Astrocyte (in vitro differentiated cells and primary cell): ENCODE measurements around the gene TATDN2. TPM values are rescaled to one million over a fixed set of nuclear protein-coding genes. Genes with fewer than 3 reads are reported as not detected.

Experiments
- DNase-seq: peaks from one replicate; pipeline ENCODE4 v3.0.0-alpha.2; 2010; ENCODE audit warnings: low read depth
- FAIRE-seq: peaks from 2 replicates; lab custom pipeline; 2011; peaks lifted over from hg19 to GRCh38; lab: Jason Lieb, UNC
- H2AFZ ChIP-seq: 2 replicates; pipeline ENCODE4 v1.6.0; 2012; ENCODE audit warnings: low read depth, low read length, inconsistent platforms
- H3K27ac ChIP-seq: 2 replicates; pipeline ENCODE4 v1.5.1; 2011; ENCODE audit warnings: low read depth, low read length, inconsistent platforms
- H3K27me3 ChIP-seq: 2 replicates; pipeline ENCODE4 v1.6.0; 2011; ENCODE audit warnings: low read length, inconsistent platforms; ENCODE audit not compliant: insufficient read depth
- H3K36me3 ChIP-seq: 2 replicates; pipeline ENCODE4 v1.5.1; 2011; ENCODE audit warnings: low read length, inconsistent platforms; ENCODE audit not compliant: insufficient read depth
- H3K4me1 ChIP-seq: 2 replicates; pipeline ENCODE4 v1.5.1; 2011; ENCODE audit warnings: low read length, inconsistent platforms; ENCODE audit not compliant: insufficient read depth
- H3K4me2 ChIP-seq: 2 replicates; pipeline ENCODE4 v1.6.0; 2012; ENCODE audit warnings: low read length, inconsistent platforms
- H3K4me3 ChIP-seq: 2 replicates; pipeline ENCODE4 v1.5.1; 2011; ENCODE audit warnings: low read depth, mild to moderate bottlenecking, low read length, inconsistent platforms; ENCODE audit not compliant: insufficient read depth
- H3K79me2 ChIP-seq: 2 replicates; pipeline ENCODE4 v1.6.0; 2012; ENCODE audit warnings: mild to moderate bottlenecking, low read length, inconsistent platforms; ENCODE audit not compliant: insufficient read depth
- H3K9ac ChIP-seq: 2 replicates; pipeline ENCODE4 v1.6.0; 2012; ENCODE audit warnings: mild to moderate bottlenecking, low read length, inconsistent platforms
- H3K9me3 ChIP-seq: 2 replicates; pipeline ENCODE4 v1.5.1; 2012; ENCODE audit warnings: low read depth, mild to moderate bottlenecking, low read length, inconsistent platforms; ENCODE audit not compliant: insufficient read depth
- H4K20me1 ChIP-seq: 2 replicates; pipeline ENCODE4 v1.6.0; 2012; ENCODE audit warnings: low read length, inconsistent platforms; ENCODE audit not compliant: insufficient read depth
- H3K27ac Mint-ChIP-seq: one replicate; pipeline ENCODE4 v1.8.0; 2021; ENCODE audit warnings: mild to moderate bottlenecking, mixed read lengths; ENCODE audit not compliant: unreplicated experiment
- H3K27me3 Mint-ChIP-seq: one replicate; pipeline ENCODE4 v1.8.0; 2021; ENCODE audit warnings: low read depth, mixed read lengths; ENCODE audit not compliant: unreplicated experiment
- H3K36me3 Mint-ChIP-seq: one replicate; pipeline ENCODE4 v1.8.0; 2021; ENCODE audit warnings: low read depth, mixed read lengths; ENCODE audit not compliant: unreplicated experiment
- H3K4me1 Mint-ChIP-seq: one replicate; pipeline ENCODE4 v1.8.0; 2021; ENCODE audit warnings: low read depth, mixed read lengths; ENCODE audit not compliant: unreplicated experiment
- H3K4me3 Mint-ChIP-seq: one replicate; pipeline ENCODE4 v1.8.0; 2021; ENCODE audit warnings: mild to moderate bottlenecking, moderate library complexity, mixed read lengths; ENCODE audit not compliant: unreplicated experiment
- H3K9me3 Mint-ChIP-seq: one replicate; pipeline ENCODE4 v1.8.0; 2021; ENCODE audit warnings: mild to moderate bottlenecking, mixed read lengths; ENCODE audit not compliant: unreplicated experiment
- EZH2 ChIP-seq: IDR thresholded peaks from 2 replicates; pipeline ENCODE4 v1.6.1; 2012; ENCODE audit warnings: mild to moderate bottlenecking, low read length, inconsistent platforms; ENCODE audit not compliant: insufficient read depth
- total RNA-seq: library from RNA; stranded (reverse); gene quantifications from 2 replicates; pipeline ENCODE4 v1.2.1, GENCODE V29; 2021
- TF ChIP-seq, protein P1 (sequence below): IDR thresholded peaks from 2 replicates; pipeline ENCODE4 v1.5.1; 2011; ENCODE audit warnings: low read depth, mild to moderate bottlenecking, inconsistent platforms, low read length, moderate library complexity; ENCODE audit not compliant: insufficient read depth

Gene TATDN2
- total RNA-seq, 1 donor from 2014 or later: 29.5 TPM

DNA sequence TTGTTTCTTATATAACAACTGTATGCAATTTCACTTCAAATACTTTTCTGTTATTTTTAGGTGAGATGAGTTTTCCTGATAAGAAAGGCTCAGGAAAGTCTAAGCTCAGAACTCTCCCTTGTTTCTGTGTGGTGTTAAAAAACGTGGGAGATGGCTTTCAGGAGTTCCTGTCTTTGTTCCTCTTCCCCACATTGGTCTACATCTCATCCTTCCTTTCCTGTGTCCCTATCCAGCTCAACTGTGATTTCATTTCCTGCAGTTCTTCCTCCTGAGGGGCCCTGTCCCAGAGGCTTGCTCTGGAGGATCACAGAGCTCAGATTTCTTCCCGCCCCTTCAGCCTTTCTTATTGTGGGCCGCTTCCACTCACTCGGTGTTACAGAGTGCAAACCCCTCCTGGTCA lies 61.5 kb downstream of the TATDN2 start:
- Mint-ChIP-seq H3K4me3 (no peak overlapping the region), H3K4me1 (peaks cover 16% of the 10 kb centered on the region), H3K27me3 (no peaks in the 10 kb centered on the region), H3K27ac (no peak overlapping the region), H3K36me3 (peaks cover 29% of the 10 kb centered on the region), H3K9me3 (no peaks in the 10 kb centered on the region)
- Histone ChIP-seq H3K4me3 (no peak overlapping the region), H3K27me3 (no peaks in the 10 kb centered on the region), H4K20me1 (peaks cover 87% of the 10 kb centered on the region), H3K36me3 (peaks cover 83% of the 10 kb centered on the region), H3K9ac (no peak overlapping the region), H3K79me2 (peaks cover 44% of the 10 kb centered on the region), H3K9me3 (no peaks in the 10 kb centered on the region), H3K4me1 (peaks cover 5% of the 10 kb centered on the region), H3K4me2 (no peak overlapping the region), H3K27ac (no peak overlapping the region), H2AFZ (no peak overlapping the region)
- no peak for TF ChIP-seq EZH2
- TF ChIP-seq, protein P1, sequence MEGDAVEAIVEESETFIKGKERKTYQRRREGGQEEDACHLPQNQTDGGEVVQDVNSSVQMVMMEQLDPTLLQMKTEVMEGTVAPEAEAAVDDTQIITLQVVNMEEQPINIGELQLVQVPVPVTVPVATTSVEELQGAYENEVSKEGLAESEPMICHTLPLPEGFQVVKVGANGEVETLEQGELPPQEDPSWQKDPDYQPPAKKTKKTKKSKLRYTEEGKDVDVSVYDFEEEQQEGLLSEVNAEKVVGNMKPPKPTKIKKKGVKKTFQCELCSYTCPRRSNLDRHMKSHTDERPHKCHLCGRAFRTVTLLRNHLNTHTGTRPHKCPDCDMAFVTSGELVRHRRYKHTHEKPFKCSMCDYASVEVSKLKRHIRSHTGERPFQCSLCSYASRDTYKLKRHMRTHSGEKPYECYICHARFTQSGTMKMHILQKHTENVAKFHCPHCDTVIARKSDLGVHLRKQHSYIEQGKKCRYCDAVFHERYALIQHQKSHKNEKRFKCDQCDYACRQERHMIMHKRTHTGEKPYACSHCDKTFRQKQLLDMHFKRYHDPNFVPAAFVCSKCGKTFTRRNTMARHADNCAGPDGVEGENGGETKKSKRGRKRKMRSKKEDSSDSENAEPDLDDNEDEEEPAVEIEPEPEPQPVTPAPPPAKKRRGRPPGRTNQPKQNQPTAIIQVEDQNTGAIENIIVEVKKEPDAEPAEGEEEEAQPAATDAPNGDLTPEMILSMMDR: no peak
- FAIRE-seq (no peak), DNase-seq (no peak)

DNA sequence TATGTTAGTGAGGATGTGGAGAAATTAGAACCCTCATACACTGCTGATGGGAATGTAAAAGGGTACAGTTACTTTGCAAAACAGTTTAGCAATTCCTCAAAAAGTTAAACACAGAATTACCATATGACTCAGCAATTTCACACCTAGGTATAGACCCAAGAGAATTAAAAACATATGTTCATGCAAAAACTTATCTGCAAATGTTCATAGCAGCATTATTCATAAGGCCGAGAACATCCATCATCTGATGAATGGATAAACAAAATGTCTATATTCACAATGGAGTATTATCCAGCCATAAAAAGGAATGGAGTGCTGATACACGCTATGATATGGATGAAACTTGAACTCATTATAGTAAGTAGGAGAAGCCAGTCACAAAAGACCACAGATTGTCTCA lies 62.3 kb downstream of the TATDN2 start:
- Histone ChIP-seq H2AFZ (no peak overlapping the region), H3K9ac (no peak overlapping the region), H3K4me2 (no peak overlapping the region), H3K79me2 (peaks cover 51% of the 10 kb centered on the region), H3K4me3 (no peak overlapping the region), H3K27ac (no peak overlapping the region), H4K20me1 (peaks cover 86% of the 10 kb centered on the region), H3K27me3 (no peaks in the 10 kb centered on the region), H3K4me1 (peaks cover 5% of the 10 kb centered on the region), H3K36me3 (peaks cover 81% of the 10 kb centered on the region), H3K9me3 (no peaks in the 10 kb centered on the region)
- H3K36me3 Mint-ChIP-seq: peaks cover 31% of the 10 kb centered on the region
- H3K27ac Mint-ChIP-seq: no peak overlapping the region
- no peaks in the 10 kb centered on the region for H3K9me3 Mint-ChIP-seq
- H3K27me3 Mint-ChIP-seq: no peaks in the 10 kb centered on the region
- no peak overlapping the region for H3K4me3 Mint-ChIP-seq
- no peak for TF ChIP-seq EZH2
- TF ChIP-seq, protein P1: no peak
- H3K4me1 Mint-ChIP-seq: peaks cover 16% of the 10 kb centered on the region
- DNase-seq: peak; percentile 58
- no peak for FAIRE-seq

DNA sequence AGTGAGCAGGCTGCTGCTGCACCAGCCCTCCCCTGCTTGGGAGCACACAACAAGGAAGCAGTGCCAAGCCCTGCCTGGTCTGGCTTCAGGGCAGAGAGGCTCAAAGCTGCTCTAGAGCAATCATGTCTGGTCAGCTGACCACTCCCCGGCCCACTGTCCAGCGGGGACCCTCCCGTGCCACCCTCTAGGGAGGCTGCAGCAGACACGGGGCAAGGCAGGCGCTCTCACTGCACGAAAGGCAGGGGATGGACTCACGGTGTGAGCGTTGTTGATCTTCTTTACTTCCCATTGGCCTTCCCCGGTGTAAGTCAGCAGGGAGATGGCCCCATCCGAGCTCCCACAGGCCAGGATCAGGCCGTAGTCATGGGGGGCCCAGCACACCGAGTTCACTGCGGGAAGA lies 63.5 kb downstream of the TATDN2 start:
- H3K79me2 ChIP-seq: peaks cover 61% of the 10 kb centered on the region
- H3K27ac ChIP-seq: no peak overlapping the region
- TF ChIP-seq, protein P1: no peak
- TF ChIP-seq EZH2: no peak
- FAIRE-seq: no peak
- Mint-ChIP-seq H3K27me3 (no peaks in the 10 kb centered on the region), H3K4me3 (no peak overlapping the region), H3K36me3 (peaks cover 25% of the 10 kb centered on the region), H3K4me1 (peaks cover 16% of the 10 kb centered on the region), H3K27ac (no peak overlapping the region), H3K9me3 (no peaks in the 10 kb centered on the region)
- no peak for DNase-seq
- H3K4me1 ChIP-seq: peaks cover 5% of the 10 kb centered on the region
- no peak overlapping the region for H3K9ac ChIP-seq
- peaks cover 86% of the 10 kb centered on the region for H4K20me1 ChIP-seq
- no peak overlapping the region for H3K4me2 ChIP-seq
- peaks cover 81% of the 10 kb centered on the region for H3K36me3 ChIP-seq
- H3K27me3 ChIP-seq: no peaks in the 10 kb centered on the region
- no peak overlapping the region for H3K4me3 ChIP-seq
- H2AFZ ChIP-seq: no peak overlapping the region
- H3K9me3 ChIP-seq: no peaks in the 10 kb centered on the region
